SK-N-SH treated with all-trans-retinoic acid at 6 μM for 48 hours (cell line): ENCODE measurements around the gene IL1RL1.

Source experiments
- ATAC-seq: fragments of 200-7000 bp; cut with Tn5 transposase; 3 replicates; pipeline ENCODE4 v1.9.1; 2020; ENCODE audit warnings: mild to moderate bottlenecking, moderate library complexity
- ARNTL ChIP-seq: fragments of 450-650 bp; formaldehyde crosslinking; IDR thresholded peaks from 2 replicates; pipeline ENCODE4 v1.5.0; 2020; ENCODE audit warnings: low read depth, mild to moderate bottlenecking, moderate library complexity, borderline replicate concordance
- BACH2 ChIP-seq: fragments of 250-450 bp; sonication (Bioruptor Pico); IDR thresholded peaks from 2 replicates; pipeline ENCODE4 v1.9.0; 2021; ENCODE audit warnings: mild to moderate bottlenecking, borderline replicate concordance
- CREB5 ChIP-seq: fragments of 250-450 bp; sonication (Bioruptor Pico); IDR thresholded peaks from 2 replicates; pipeline ENCODE4 v1.5.1; 2020; ENCODE audit warnings: low read depth, mild to moderate bottlenecking, moderate library complexity
- CSDC2 ChIP-seq: fragments of 250-450 bp; sonication (Bioruptor Pico); IDR thresholded peaks from 2 replicates; pipeline ENCODE4 v1.5.0; 2020; ENCODE audit warnings: mild to moderate bottlenecking, moderate library complexity
- ESRRG ChIP-seq: fragments of 250-450 bp; sonication (Bioruptor Pico); IDR thresholded peaks from 2 replicates; pipeline ENCODE4 v1.6.1; 2021; ENCODE audit warnings: mild to moderate bottlenecking
- GLIS3 ChIP-seq: fragments of 250-450 bp; sonication (Bioruptor Pico); IDR thresholded peaks from 2 replicates; pipeline ENCODE4 v1.5.0; 2020; ENCODE audit warnings: mild to moderate bottlenecking, moderate library complexity
- ISL1 ChIP-seq: fragments of 250-450 bp; sonication (Bioruptor Pico); IDR thresholded peaks from 2 replicates; pipeline ENCODE4 v2.1.2; 2022; ENCODE audit warnings: mild to moderate bottlenecking, moderate library complexity
- OSR1 ChIP-seq: fragments of 250-450 bp; sonication (Bioruptor Pico); IDR thresholded peaks from 2 replicates; pipeline ENCODE4 v1.8.0; 2022; ENCODE audit warnings: moderate library complexity, mild to moderate bottlenecking, inconsistent platforms
- PPARA ChIP-seq: fragments of 250-450 bp; sonication (Bioruptor Pico); IDR thresholded peaks from 2 replicates; pipeline ENCODE4 v1.5.0; 2020; ENCODE audit warnings: mild to moderate bottlenecking, borderline replicate concordance
- RARB ChIP-seq: fragments of 250-450 bp; sonication (Bioruptor Pico); IDR thresholded peaks from 2 replicates; pipeline ENCODE4 v1.8.0; 2021; ENCODE audit warnings: mild to moderate bottlenecking, moderate library complexity
- SNAI2 ChIP-seq: fragments of 250-450 bp; sonication (Bioruptor Pico); IDR thresholded peaks from 2 replicates; pipeline ENCODE4 v1.5.0; 2020; ENCODE audit warnings: mild to moderate bottlenecking, moderate library complexity
- TCF4 ChIP-seq: fragments of 250-450 bp; sonication (Bioruptor Pico); IDR thresholded peaks from 2 replicates; pipeline ENCODE4 v1.8.0; 2021; ENCODE audit warnings: mild to moderate bottlenecking, moderate library complexity, borderline replicate concordance
- TOX ChIP-seq: fragments of 250-450 bp; sonication (Bioruptor Pico); IDR thresholded peaks from 2 replicates; pipeline ENCODE4 v1.8.0; 2021; ENCODE audit warnings: mild to moderate bottlenecking, moderate library complexity, borderline replicate concordance
- ZC3H10 ChIP-seq: fragments of 250-450 bp; sonication (Bioruptor Pico); IDR thresholded peaks from 2 replicates; pipeline ENCODE4 v1.5.1; 2021; ENCODE audit warnings: mild to moderate bottlenecking, moderate library complexity
- ZFP3 ChIP-seq: fragments of 250-450 bp; sonication (Bioruptor Pico); IDR thresholded peaks from 2 replicates; pipeline ENCODE4 v1.5.0; 2020; ENCODE audit warnings: mild to moderate bottlenecking, moderate library complexity
- ZNF565 ChIP-seq: fragments of 450-650 bp; formaldehyde crosslinking; conservative IDR thresholded peaks from 2 replicates; pipeline ENCODE4 v1.5.0; 2020; ENCODE audit warnings: low read depth, mild to moderate bottlenecking, moderate library complexity
- ZNF70 ChIP-seq: fragments of 450-650 bp; formaldehyde crosslinking; IDR thresholded peaks from 2 replicates; pipeline ENCODE4 v1.5.0; 2020; ENCODE audit warnings: mild to moderate bottlenecking, moderate library complexity
- ZNF8 ChIP-seq: fragments of 450-650 bp; formaldehyde crosslinking; IDR thresholded peaks from 2 replicates; pipeline ENCODE4 v1.5.0; 2020; ENCODE audit warnings: mild to moderate bottlenecking, moderate library complexity
- TF ChIP-seq, protein P1 (sequence below): fragments of 250-450 bp; sonication (Bioruptor Pico); IDR thresholded peaks from 2 replicates; pipeline ENCODE4 v1.5.0; 2020; ENCODE audit warnings: mild to moderate bottlenecking, moderate library complexity
- TF ChIP-seq, protein P2 (sequence below): fragments of 250-450 bp; sonication (Bioruptor Pico); IDR thresholded peaks from 2 replicates; pipeline ENCODE4 v1.8.0; 2020; ENCODE audit warnings: mild to moderate bottlenecking, moderate library complexity, borderline replicate concordance
- TF ChIP-seq, protein P3 (sequence below): fragments of 250-450 bp; sonication (Bioruptor Pico); IDR thresholded peaks from 2 replicates; pipeline ENCODE4 v1.8.0; 2021; ENCODE audit warnings: low read depth, mild to moderate bottlenecking, moderate library complexity, borderline replicate concordance

Gene IL1RL1

GRCh38 chr2:102357937-102358336 lies 46.6 kb downstream of the IL1RL1 start:
- TF ChIP-seq, protein P1, sequence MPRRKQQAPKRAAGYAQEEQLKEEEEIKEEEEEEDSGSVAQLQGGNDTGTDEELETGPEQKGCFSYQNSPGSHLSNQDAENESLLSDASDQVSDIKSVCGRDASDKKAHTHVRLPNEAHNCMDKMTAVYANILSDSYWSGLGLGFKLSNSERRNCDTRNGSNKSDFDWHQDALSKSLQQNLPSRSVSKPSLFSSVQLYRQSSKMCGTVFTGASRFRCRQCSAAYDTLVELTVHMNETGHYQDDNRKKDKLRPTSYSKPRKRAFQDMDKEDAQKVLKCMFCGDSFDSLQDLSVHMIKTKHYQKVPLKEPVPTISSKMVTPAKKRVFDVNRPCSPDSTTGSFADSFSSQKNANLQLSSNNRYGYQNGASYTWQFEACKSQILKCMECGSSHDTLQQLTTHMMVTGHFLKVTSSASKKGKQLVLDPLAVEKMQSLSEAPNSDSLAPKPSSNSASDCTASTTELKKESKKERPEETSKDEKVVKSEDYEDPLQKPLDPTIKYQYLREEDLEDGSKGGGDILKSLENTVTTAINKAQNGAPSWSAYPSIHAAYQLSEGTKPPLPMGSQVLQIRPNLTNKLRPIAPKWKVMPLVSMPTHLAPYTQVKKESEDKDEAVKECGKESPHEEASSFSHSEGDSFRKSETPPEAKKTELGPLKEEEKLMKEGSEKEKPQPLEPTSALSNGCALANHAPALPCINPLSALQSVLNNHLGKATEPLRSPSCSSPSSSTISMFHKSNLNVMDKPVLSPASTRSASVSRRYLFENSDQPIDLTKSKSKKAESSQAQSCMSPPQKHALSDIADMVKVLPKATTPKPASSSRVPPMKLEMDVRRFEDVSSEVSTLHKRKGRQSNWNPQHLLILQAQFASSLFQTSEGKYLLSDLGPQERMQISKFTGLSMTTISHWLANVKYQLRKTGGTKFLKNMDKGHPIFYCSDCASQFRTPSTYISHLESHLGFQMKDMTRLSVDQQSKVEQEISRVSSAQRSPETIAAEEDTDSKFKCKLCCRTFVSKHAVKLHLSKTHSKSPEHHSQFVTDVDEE: no peak
- TF ChIP-seq ZFP3 (CRISPR knock-in tag) (no peak), ZNF8 (CRISPR knock-in tag) (no peak), RARB (CRISPR knock-in tag) (no peak), ISL1 (no peak), ESRRG (CRISPR knock-in tag) (no peak), PPARA (CRISPR knock-in tag) (no peak), BACH2 (CRISPR knock-in tag) (no peak), OSR1 (CRISPR knock-in tag) (no peak), ARNTL (CRISPR knock-in tag) (no peak), TCF4 (no peak), ZC3H10 (CRISPR knock-in tag) (no peak), GLIS3 (CRISPR knock-in tag) (no peak), TOX (CRISPR knock-in tag) (no peak), ZNF565 (CRISPR knock-in tag) (no peak)
- TF ChIP-seq, protein P2, sequence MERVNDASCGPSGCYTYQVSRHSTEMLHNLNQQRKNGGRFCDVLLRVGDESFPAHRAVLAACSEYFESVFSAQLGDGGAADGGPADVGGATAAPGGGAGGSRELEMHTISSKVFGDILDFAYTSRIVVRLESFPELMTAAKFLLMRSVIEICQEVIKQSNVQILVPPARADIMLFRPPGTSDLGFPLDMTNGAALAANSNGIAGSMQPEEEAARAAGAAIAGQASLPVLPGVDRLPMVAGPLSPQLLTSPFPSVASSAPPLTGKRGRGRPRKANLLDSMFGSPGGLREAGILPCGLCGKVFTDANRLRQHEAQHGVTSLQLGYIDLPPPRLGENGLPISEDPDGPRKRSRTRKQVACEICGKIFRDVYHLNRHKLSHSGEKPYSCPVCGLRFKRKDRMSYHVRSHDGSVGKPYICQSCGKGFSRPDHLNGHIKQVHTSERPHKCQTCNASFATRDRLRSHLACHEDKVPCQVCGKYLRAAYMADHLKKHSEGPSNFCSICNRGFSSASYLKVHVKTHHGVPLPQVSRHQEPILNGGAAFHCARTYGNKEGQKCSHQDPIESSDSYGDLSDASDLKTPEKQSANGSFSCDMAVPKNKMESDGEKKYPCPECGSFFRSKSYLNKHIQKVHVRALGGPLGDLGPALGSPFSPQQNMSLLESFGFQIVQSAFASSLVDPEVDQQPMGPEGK (CRISPR knock-in tag): no peak
- TF ChIP-seq, protein P3, sequence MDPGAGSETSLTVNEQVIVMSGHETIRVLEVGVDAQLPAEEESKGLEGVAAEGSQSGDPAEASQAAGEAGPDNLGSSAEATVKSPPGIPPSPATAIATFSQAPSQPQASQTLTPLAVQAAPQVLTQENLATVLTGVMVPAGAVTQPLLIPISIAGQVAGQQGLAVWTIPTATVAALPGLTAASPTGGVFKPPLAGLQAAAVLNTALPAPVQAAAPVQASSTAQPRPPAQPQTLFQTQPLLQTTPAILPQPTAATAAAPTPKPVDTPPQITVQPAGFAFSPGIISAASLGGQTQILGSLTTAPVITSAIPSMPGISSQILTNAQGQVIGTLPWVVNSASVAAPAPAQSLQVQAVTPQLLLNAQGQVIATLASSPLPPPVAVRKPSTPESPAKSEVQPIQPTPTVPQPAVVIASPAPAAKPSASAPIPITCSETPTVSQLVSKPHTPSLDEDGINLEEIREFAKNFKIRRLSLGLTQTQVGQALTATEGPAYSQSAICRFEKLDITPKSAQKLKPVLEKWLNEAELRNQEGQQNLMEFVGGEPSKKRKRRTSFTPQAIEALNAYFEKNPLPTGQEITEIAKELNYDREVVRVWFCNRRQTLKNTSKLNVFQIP (CRISPR knock-in tag): no peak
- ATAC-seq: no peak

DNA sequence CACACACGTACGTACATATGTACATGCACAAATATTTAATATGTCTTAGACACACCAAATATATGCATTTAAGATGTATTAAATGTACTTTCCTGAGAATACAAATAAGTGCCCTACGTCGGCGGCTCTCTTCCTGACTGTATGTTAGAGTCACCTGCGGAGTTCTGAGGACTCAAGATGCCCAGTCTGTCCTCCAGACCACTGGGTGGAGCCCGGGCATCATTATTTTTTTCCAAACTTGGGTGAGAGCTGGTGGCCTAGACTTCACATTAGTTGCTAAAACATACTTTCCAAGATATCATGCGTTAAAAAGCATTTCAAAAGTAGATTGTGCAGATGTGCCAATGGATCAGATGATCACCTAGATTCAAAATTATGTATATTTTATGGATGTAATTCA lies 47.1 kb downstream of the IL1RL1 start:
- ATAC-seq: no peak
- TF ChIP-seq CREB5 (no peak), TOX (CRISPR knock-in tag) (no peak), GLIS3 (CRISPR knock-in tag) (no peak), TCF4 (no peak), SNAI2 (CRISPR knock-in tag) (no peak), ISL1 (no peak), ZNF70 (CRISPR knock-in tag) (no peak), ZC3H10 (CRISPR knock-in tag) (no peak), CSDC2 (CRISPR knock-in tag) (no peak), ZNF8 (CRISPR knock-in tag) (no peak), OSR1 (CRISPR knock-in tag) (no peak), ARNTL (CRISPR knock-in tag) (no peak), PPARA (CRISPR knock-in tag) (no peak)
- TF ChIP-seq, protein P1: no peak
- TF ChIP-seq, protein P2 (CRISPR knock-in tag): no peak
